SK-MEL-5 (cell line): ENCODE results near the gene NFKBIB. TPM values are rescaled to one million over a fixed set of nuclear protein-coding genes. Genes with fewer than 3 reads are reported as not detected.

Source experiments
- DNase-seq: peaks from one replicate; pipeline ENCODE4 v3.0.0-alpha.2; 2016; ENCODE audit warnings: low read depth, low spot score
- in situ Hi-C: cut with HindIII; loops from 2 replicates; pipeline ENCODE4 v1.10.0; 2016; ENCODE audit warnings: low sequenced_read_pairs, high pct_unique_total_duplicates, low pct_unique_long_range_greater_than_20kb
- total RNA-seq: library from RNA; depleted of rRNA; stranded (reverse); fragments of >200 nt; shearing (Covaris generic); gene quantifications from 2 replicates; pipeline ENCODE4 v1.2.3, GENCODE V29; 2014

NFKBIB gene
- total RNA-seq, 1 experiment from 2014 or later: 16.8 TPM

DNA sequence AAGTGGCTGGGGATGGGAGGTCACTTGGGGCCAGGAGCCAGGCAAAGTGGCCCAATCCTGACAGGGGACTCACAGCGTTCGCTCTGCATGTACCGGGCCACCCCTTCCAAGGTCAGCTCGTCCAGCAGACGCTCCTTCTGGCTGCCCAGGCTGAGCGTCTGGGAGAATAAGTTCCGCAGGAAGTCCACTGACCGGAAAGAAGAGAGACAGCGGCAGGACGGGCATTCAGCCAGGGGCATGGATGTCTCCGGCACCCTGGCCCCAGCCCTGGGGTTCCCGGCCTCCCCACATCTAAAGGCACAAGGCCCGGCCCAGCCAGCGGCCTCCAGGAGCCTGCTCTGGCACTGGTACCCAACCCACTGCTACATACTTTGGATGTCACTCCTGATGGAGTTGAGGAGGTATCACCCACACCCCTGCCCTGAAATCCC lies 6.4 kb upstream of the NFKBIB start:
- no peak for DNase-seq
- in situ Hi-C loops: no loop called here

DNA sequence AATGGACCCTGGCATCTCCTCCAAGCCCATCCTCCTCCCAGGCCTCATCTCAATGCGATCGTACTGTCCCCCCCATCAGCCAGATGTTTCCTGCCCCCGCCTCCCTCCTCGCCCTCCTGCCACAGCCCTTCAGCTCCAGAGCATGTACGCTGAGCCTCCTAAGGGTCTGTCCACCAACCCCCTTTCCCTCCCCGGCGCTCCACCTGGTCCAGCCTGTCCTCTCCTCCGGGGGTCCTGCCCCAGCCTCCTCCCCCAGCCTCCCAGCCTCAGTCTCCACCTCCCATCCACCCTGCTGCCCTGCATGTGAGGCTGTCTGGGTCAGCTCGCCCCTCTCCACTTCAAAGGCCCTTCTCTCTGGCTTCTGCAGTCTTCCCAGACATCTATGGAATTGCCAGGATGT lies 4.8 kb upstream of the NFKBIB start:
- in situ Hi-C loops: no loop called here
- no peak for DNase-seq

DNA sequence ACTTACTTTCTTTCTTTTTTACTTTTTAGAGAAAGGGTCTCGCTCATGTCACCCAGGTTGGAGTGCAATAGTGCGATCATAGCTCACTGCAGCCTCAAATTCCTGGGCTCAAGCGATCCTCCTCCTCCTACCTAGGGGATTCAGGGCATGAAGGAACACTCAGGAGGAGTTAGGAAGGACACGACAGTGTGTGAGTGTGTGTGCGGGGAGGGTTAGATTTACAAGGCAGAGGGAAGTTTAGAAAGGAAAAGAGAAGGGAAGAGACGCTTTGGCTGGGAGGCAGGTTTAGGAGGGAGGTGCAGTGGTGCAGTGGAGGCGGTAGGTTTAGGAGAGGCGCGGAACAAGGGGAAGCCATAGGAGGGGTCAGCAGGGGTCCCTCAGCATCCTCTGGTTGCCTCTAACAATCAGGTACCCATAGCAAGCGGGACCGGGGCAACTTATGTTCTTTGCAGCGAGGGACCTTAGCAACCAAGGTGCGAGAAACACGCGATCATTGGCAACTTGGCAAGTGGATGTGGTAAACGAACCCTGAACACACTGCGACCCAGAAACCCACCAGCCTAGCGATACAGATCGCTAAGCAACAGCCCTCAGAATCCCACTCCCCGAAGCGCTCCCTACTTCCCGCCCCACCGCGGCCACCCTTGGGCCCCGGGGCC lies 852 bp upstream of the NFKBIB start:
- in situ Hi-C loops: no loop called here
- no peak for DNase-seq

DNA sequence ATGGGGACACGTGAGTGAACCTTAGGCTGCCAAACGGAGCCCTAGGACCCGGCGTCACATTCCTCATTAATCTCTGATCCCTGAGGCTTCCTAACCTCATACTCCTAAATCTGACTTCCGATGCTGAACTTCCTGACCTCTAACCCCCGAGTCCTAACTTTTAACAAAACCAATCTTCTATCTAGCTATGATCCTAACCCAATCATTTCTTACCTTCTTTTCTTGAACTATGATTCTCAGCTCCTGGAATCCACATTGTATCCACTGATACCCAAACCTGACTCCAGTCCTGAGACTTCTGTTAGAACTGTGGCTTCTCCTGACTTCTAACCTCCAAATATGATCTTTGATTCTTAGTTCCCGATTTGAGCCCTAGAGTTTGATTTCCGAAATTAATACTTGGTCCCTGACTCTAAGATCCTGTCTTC lies 447 bp downstream of the NFKBIB start:
- no peak for DNase-seq
- in situ Hi-C loops: no loop called here

DNA sequence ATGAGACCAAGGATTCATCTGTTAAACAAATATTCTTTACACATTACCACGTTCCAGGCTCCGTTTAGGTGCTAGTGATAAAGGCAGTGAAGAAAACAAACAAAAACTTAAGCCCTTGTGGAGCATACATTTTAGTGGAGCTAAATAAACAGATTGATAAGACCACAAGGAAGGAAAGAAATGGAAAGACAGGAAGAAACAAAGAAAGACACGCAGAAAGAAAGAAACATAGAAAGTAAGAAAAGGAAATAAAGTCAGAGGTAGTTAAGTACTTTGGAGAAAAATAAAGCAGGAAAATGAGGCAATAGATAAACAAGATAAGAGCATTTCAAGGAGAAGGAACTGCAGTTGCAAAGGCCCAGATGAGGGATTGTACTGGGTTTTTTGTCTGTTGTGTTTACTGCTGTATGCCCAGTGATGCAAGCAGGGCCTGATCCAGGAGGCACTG lies 998 bp downstream of the NFKBIB start:
- in situ Hi-C loops: no loop called here
- no peak for DNase-seq

DNA sequence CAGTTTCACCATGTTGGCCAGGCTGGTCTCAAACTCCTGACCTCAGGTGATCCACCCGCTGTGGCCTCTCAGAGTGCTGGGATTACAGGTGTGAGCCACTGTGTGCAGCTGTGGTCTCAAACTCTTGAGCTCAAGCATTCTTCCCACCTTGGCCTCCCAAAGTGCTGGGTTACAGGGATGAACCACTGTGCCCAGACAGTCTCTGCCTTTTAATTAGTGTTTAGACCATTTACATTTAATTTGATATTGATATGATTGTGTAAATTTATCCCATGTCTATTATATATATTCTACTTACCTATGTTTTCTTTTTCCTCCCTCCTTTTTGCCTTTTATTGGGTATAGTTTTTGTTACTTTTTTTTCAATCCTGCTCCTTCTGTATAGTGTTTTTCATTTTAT lies 1.9 kb downstream of the NFKBIB start:
- DNase-seq: no peak
- in situ Hi-C loops: no loop called here

DNA sequence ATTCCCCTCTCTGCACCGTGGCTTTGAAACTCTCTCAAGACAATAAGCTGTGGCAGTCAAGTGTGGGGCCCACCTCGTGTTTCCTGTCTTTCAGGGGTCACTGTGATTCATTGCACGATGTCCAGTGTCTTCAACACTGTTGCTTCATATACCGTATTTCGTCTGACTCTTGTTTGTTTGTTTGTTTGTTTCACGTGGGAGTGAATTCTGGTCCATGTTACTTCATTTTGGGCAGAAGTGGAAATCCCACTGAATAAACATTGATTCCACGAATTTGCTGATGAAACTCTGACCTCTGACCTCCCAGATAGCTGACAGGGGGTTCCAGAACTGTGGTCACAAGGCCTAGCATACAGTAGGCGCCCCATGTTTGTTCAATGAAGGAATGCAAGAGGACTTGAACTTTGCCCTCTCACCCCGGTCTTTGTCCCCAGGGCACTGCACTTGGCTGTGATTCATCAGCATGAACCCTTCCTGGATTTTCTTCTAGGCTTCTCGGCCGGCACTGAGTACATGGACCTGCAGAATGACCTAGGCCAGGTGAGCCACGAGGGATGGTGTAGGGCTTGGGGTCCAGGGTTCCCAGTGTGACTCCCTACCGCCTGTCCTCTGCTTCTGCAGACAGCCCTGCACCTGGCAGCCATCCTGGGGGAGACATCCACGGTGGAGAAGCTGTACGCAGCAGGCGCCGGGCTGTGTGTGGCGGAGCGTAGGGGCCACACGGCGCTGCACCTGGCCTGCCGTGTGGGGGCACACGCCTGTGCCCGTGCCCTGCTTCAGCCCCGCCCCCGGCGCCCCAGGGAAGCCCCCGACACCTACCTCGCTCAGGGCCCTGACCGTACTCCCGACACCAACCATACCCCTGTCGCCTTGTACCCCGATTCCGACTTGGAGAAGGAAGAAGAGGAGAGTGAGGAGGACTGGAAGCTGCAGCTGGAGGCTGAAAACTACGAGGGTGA lies 5.1 kb downstream of the NFKBIB start:
- in situ Hi-C loops: no loop called here
- DNase-seq: no peak

DNA sequence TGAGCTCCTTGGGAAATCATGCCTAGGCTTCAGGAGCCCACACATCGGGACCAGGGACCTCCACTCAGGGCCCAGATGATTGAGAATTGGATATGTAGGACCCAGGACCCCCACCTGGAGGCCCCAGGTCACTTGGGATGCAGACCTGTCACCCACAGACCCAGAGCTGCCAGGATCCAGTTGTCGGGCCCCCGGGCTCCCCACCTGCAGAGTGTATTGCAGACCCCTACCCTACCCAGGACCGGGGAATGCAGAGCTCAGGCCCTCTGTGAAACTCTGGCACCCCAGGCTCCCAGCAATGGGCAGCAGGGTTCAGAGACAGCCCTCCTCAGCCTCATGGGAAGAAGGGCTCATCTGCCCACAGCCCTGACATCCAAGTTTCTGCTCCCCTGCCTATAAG lies 5.9 kb downstream of the NFKBIB start:
- in situ Hi-C loops: no loop called here

DNA sequence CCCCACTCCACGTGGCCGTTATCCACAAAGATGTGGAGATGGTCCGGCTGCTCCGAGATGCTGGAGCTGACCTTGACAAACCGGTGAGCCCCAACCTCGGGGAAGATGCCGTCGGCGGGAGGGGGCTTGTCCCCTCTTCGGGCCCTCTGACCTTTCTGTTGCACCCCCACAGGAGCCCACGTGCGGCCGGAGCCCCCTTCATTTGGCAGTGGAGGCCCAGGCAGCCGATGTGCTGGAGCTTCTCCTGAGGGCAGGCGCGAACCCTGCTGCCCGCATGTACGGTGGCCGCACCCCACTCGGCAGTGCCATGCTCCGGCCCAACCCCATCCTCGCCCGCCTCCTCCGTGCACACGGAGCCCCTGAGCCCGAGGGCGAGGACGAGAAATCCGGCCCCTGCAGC lies 7.5 kb downstream of the NFKBIB start:
- in situ Hi-C loops: no loop called here

More for the DNA sequence above, 5.9 kb downstream of the NFKBIB start:
- DNase-seq: no peak

DNA sequence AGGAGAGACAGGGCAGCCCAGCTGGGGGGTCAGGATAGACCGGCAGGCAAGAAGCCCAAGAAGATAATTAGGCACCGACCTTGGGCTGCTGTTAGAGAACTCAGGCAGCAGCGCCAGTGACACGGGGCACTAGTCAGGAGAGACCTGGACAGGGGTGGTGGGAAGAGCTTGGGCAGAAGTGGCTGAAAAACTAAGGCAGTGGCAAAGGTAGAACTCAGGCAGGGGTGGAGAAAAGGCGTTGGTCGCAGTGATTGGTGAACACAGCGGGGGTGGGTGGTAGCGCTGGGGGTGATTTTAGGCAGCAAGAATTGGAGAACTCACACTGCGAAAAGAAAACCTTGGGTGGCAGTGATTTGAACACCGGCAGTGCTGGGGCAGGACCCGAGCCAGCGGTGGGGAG lies 7.9 kb downstream of the NFKBIB start:
- no peak for DNase-seq
- in situ Hi-C loops: no loop called here

More for the DNA sequence above, 7.5 kb downstream of the NFKBIB start:
- DNase-seq: no peak

DNA sequence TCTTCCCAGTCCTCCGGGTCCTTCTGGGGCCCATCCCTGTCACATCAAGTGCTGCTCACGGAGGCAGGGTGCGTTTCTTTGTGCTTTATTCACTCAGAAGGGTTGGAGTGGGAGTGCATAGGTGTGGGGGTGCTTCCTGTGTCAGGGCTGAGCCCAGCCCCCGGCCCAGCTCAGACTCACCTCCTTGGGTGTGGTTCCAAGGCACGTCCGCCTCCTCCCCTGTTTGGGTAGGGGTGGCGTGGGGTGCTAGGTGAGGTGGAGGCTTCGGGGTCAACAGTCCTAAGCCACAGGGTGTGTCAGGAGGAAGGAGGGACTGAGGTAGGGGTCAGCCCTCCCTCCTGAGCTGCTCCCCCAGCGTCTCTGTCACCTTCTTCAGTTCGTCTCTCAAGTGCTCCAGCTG lies 9.1 kb downstream of the NFKBIB start:
- no peak for DNase-seq
- in situ Hi-C loops: no loop called here

DNA sequence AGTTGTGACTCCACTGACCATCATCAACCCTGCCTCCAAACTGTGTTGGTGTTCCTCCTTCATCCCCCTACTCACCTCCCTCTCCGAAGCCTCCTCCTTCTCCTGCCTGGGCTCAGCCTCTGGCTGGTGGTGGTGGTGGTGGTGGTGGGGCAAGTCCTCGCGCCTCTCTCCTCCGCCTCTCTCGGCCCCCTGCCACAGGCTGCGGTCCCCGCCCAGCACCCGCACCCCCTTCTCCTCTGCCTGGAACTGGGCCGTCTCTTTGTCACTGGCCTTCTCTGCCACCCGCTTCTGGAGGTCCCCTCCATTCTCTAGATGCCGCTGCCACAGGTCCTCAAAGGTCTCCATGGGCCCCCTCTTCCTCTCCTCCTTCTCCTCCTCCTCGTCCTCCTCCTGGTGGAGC lies 10.7 kb downstream of the NFKBIB start:
- DNase-seq: no peak
- in situ Hi-C loops: no loop called here

DNA sequence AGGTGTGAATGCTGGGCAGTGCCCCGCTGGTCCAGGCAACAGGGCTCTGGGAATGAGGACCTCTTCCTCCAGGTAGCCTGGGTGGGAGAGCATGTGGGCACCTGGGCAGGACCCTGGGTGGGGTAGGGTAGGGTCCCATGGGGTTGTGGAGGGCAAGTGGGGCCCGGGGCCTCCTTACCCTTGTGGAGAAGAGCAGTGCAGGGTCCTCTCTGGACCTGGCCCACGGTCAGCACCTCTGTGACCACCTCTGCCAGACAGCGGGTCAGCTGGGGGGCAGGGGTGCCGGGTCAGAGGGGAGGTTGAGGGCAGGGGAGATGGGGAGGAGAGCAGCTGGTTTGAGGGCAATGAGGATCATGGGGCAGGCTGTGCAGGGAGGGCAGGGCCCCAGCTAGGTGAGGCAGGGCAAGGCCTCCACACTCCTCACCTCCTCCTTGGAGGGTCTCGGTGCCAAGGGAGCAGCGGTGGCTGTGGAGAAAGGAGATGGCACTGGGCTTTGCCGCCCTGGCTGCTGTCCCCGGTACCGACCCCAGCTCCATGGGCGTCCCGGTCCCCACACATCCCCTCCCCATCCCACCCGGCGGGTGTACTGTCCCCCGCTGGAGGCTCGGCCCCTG lies 11.7 kb downstream of the NFKBIB start:
- in situ Hi-C loops: no loop called here
- no peak for DNase-seq

DNA sequence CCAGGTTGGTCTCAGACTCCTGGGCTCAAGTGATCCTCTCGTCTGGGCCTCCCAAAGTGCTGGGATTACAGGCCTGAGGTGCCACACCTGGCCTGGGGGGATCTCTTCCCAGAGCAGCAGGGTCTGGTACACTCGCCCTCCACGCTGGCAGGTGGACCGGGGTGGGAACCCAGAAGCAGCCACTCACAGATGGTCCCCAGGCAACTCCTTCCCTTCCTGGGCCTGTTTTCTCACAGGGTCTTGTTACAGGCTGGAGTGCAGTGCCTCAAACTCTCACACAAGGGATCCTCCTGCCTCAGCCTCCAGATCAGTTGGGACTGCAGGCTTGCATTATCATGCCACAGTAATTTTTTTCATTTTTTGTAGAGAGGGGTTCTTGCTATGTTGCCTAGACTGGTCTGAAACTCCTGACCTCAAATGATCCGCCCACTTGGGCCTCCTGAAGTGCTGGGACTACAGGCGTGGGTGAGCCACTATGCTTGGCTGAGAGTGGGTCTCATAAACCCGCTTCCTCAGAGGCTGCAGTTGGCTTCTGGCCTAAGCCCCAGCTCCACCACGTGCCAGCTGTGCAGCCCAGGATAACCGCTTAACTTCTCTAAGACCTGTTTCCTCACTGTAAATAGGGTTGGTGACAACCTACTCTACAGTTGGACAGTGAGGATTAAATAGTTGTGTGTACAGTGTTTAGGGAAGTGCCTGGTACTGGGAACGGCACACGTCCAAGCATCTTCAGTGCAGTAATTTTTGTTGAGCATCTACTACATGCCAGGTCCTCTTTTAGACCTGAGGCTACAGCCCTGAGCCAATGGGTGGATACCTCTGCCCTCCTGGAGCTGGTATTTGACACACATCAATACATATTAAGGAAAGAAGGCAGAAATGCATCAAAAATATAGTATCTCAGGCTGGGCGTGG lies 13.1 kb downstream of the NFKBIB start:
- in situ Hi-C loops: no loop called here
- no peak for DNase-seq

DNA sequence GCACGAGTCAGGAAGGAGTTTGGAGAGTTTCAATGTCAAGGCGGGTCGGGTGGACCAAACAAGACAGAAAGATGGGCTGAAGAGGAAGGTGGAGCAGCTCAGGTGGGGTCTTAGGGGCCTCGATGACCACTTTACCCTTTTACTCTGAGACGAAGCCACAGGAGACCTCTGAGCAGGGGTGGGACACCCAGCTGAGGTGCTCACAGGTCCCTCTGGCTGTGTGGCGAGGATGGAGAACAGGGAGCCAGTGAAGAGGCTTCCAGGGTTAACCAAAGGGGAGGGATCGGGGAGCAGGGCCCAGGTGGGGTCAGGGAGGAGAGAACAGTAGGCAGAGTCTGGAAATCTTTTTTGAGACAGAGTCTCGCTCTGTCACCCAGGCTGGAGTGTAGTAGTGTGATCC lies 14.2 kb downstream of the NFKBIB start:
- DNase-seq: no peak
- in situ Hi-C loops: no loop called here

DNA sequence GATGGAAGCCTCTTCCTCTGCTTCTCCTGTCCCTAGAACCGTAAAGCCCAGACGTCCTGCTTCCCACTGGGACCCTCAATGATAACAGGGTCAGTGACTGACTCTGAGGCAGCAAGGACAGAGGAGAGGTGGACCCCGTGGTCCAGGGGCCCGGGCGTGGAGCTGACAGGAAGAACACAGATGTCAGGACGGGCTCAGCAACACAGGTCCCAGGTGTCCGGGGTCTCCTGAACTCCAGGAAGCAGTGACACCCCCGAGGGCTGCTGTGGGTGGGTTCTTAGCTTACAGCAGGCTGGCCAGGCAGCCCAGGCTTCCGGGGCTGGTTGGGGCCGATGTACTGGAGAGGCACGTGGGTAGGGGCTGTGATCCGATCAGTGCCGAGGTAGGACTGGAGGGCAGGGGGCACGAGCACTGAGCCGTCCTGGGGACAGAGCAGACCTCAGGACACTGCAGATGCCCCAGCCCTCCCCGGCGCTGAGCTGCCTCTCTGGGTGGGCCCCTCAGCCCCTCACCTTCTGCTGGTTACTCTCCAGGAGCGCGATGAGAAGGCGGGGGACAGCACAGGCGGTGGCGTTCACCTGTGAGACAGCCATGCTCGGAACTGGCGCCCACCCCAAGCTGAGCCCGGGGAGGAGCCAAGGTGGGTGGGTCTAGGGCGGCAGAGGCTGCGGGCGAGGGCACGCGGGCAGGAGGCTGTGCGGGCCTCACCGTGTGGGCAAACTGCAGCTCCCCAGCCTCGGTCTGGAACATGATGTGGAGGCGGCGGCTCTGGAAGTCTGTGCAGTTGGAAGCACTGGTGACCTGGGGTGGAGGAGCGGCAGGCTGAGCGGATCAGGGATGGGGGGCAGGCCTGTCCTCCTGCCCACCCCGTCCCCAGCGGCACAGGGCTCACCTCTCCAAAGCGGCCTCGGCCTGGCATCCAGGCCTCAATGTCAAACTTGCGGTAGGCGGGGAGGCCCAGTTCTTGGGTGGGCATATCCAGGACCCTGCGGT lies 15.9 kb downstream of the NFKBIB start:
- in situ Hi-C loops: no loop called here
- no peak for DNase-seq
